Right lobe of liver (tissue), 4 donors: ENCODE measurements around the gene ARFIP2.

Experiments
- POLR2A ChIP-seq: fragments of 450-650 bp; IDR thresholded peaks from one replicate; pipeline ENCODE4 v1.6.1; 2017; ENCODE audit warnings: antibody characterized with exemption, mild to moderate bottlenecking
- TF ChIP-seq, protein P1 (sequence below), 4 donors: fragments of 200-600 bp in 3 of 4; fragments of 450-650 bp in 1 of 4; IDR thresholded peaks; one replicate each; pipeline versions ENCODE4 v1.5.1 to v1.8.0; 2016 to 2022; ENCODE audit warnings: antibody characterized with exemption in 4 of 4, mild to moderate bottlenecking in 2 of 4
- donor health status: DM: no; HTN: no; CAD: no.
- donor health status: DM: no; HTN: no; CAD: no.
- donor health status: DM: no; HTN: yes; CAD: no.

DNA sequence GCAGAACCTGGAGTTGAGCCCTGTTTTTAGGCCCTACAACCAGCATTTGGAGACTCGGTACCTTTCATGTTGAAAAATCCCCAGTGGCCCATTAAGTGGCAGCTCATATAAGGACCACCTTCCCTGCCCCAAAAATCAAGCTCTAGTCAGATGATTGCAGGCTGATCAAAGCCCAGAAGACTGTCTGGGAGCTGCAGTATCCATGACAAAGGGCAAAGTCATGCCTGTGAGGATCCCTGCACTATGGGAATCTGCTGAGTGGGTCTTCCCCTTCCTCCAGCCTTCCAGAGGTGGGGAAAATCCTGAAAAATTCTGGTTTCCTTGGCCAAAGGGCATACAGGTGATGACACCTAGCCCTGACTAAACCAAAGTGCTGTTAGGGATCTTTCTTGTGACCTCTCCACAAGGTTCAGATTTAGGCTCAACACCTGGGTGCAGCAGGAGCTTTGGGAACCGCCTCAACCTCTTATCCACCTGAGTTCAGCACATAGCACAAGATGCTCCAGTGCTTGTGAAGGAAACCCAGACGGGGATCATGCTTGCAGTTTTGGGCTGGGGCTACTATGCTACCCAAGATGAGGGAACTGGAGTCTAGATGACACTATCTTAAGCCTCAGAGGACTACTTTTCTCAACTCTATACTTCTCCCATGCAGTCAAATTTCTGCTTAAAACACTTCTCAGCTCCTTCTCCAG, 6.2 kb downstream of the ARFIP2 start:
- TF ChIP-seq, protein P1, sequence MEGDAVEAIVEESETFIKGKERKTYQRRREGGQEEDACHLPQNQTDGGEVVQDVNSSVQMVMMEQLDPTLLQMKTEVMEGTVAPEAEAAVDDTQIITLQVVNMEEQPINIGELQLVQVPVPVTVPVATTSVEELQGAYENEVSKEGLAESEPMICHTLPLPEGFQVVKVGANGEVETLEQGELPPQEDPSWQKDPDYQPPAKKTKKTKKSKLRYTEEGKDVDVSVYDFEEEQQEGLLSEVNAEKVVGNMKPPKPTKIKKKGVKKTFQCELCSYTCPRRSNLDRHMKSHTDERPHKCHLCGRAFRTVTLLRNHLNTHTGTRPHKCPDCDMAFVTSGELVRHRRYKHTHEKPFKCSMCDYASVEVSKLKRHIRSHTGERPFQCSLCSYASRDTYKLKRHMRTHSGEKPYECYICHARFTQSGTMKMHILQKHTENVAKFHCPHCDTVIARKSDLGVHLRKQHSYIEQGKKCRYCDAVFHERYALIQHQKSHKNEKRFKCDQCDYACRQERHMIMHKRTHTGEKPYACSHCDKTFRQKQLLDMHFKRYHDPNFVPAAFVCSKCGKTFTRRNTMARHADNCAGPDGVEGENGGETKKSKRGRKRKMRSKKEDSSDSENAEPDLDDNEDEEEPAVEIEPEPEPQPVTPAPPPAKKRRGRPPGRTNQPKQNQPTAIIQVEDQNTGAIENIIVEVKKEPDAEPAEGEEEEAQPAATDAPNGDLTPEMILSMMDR (IDR thresholded peaks at IDR 0.05): no peak
- TF ChIP-seq POLR2A: no peak
